Head of caudate nucleus (tissue), 42 donors: ENCODE data around the gene TMIE.

Experiments used
- DNase-seq, 42 donors: peaks; one replicate each; pipeline versions ENCODE4 v3.0.0 to v3.0.0-alpha.2; 2020 to 2021; ENCODE audit warnings: mixed read lengths in 7 of 42
- intact Hi-C: fragments of 100-400 bp; cut with DNase I; formaldehyde crosslinking; loops from one replicate; pipeline ENCODE4 v1.15.0; 2022

TMIE gene

DNA sequence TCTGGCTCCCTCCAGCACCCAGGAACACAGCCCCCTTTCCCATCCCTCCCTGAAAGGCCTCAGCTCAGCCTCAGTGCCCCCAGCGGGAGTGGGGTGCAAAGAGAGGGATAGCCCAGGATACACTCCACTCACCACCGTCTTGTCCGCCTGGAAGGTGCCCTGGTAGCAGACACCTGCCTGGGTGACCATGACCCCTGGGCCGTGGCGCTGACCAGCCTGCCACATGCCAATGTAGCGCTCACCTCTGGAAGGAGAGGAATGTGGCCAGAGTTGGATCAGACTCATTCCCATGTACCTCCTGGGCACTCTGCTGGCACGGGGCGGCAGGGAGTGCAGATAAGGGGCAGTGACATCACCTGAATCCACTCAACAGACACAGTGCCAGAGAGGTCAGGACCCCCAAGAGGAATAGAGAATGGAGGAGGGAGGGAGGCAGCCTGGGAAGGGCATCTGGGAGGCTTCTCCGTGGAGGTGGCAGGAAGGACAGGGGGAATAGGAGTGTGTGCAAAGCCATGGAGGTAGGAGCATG is 20.8 kb upstream of the TMIE start:
- DNase-seq, result no peak
- intact Hi-C loops, result no loop called here

DNA sequence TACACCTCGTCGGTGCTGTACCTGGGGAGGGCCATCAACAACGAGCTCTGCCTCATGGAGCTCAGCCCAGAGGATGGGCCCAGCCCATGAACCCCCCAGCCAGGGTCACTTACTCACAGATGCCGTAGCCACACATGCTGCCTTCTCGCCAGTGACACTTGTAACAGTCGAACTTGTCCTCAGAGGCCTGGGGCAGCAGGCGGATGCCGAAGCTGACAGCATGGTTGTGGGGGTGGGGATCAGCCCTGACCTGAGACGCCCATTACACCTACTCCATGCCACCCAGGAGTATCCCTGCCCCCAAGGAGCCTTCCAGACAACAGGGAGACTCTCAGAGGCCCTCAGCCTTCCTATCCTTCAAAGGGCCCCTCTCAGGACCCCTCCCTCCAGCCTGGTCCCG is 19.8 kb upstream of the TMIE start:
- intact Hi-C loops, result no loop called here
- DNase-seq, result no peak

DNA sequence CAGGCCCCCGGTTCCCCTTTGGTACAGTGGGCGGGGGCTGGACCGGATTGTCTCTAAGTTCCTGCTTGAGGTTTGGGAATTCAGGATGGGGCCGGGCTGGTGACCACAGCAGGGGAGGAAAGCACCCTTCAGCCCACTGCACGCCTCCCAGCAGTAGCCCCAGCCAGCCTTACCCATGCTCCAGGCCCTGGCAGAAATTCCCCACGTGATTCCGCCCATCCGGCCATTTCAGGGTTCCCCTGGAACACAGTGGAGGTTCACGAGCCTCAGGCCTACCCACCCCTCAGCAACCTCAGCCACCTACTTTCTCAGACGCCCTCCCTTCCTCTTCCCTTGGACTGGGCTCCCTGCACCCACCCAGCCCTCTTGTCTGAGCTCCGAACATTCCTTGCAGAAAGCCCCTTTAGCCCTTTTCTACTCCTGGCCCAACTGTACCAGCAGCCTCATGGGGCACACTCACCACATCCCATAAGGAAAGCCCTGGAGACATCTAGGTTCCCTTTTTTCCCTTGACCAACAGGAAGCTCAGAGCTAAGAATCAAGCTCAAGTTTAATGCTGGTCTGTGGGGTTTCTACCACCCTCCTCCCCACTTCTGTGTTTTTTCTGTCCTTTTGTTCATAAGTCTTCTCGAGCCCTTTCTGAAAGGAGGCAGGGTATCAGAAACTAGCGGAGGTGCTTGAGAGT is 19.2 kb upstream of the TMIE start:
- DNase-seq, result no peak
- intact Hi-C loops, result no loop called here

DNA sequence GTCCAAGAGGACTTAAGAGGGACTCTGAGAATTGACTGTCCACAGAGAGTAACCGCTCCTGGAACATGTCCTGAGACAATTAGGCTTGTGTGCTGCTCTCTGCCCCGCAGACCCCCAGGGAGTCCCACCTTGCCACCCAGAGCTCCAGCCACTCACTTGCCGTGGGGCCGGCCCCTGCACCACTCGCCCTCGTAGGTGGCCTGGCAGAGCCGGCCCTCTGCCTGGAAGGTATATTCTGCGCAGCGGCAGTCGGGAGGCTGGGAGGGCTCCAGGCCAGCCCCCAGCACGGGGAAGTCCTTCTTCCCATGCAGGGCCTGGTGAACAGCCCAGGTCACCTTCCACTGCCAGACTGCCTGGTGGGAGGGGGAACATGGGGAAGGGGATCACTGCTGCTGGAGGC is 18.2 kb upstream of the TMIE start:
- intact Hi-C loops, result no loop called here
- no peak for DNase-seq

DNA sequence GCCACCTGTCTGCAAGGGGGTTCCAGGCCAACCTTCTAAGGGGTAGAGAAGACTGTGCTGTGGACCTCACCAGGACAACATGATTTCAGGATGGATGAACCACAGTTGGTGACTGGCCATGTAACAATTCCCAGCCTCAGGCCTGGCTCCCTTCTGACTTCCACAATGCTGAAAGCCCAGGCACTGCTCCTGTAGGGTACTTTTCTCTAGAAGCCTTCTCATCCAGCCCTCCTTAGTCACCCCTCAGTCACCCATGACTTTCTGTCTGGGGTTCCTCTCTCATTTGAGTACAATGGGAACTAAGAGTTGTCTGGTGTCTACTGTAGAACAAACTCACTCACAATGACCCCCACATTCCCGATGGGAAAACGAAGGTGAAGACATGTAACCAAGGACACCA is 16.3 kb upstream of the TMIE start:
- DNase-seq, result no peak
- intact Hi-C loops, result no loop called here

DNA sequence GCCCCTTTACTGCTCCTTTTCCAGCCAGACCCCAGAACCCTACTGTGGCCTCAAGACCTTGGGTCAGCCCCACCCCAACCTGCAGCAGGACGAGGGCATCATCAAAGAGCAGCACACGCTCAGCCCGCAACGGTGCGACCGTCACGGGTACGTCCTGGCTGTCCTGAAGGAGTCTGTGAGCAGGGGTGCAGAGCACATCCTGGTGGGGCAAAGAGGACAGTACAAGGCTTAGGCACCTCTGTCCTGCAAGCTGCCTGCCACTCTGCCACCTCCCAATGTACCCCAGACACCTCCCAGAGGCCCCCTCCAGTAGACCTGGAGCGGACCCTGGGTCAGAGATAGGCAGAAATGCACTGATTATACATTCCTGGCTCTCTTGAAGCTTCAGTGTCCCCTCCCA is 15.7 kb upstream of the TMIE start:
- intact Hi-C loops, result no loop called here
- DNase-seq, result no peak

DNA sequence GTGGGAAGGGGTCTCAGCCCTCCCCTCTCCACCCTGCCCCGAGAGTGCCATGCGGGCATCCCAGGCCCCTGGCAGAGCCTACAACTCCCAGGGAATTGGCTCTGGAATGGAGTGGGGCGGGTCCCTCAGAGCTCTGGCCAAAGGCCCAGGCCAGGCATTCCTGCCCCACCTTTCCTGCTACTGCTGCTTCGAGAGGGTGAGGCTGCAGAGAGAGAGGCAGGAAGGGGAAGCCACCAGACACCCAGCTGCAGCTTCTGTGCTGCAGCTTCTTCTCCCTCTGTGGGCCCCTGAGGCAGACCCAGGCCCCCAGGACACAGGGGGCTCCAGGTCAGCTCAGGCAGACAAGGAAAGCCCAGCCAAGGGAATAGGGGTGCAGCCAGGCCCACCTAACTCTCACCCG is 10.4 kb upstream of the TMIE start:
- intact Hi-C loops, result no loop called here
- DNase-seq, result no peak

DNA sequence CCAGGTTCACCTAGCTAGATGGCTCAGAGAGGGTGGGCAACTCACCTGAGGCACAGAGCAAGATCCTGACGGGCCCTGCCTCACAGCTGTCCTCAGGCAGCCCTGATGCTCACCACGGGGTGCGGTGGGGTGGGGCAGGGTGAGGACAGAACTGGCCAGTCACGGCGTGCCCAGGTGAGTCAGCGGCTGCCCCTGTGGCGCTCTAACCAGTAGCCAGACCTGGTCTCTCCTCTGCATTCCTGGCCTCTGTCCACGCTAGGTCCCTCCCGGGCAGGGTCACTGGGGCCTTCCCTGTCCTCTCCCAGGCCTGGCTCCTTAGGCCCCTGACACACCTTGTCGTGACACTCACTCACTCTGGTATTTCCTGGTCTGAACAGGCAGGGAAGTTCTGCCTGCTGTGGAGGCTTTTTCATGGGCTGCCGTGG is 8.6 kb upstream of the TMIE start:
- no peak for DNase-seq
- intact Hi-C loops, result no loop called here

DNA sequence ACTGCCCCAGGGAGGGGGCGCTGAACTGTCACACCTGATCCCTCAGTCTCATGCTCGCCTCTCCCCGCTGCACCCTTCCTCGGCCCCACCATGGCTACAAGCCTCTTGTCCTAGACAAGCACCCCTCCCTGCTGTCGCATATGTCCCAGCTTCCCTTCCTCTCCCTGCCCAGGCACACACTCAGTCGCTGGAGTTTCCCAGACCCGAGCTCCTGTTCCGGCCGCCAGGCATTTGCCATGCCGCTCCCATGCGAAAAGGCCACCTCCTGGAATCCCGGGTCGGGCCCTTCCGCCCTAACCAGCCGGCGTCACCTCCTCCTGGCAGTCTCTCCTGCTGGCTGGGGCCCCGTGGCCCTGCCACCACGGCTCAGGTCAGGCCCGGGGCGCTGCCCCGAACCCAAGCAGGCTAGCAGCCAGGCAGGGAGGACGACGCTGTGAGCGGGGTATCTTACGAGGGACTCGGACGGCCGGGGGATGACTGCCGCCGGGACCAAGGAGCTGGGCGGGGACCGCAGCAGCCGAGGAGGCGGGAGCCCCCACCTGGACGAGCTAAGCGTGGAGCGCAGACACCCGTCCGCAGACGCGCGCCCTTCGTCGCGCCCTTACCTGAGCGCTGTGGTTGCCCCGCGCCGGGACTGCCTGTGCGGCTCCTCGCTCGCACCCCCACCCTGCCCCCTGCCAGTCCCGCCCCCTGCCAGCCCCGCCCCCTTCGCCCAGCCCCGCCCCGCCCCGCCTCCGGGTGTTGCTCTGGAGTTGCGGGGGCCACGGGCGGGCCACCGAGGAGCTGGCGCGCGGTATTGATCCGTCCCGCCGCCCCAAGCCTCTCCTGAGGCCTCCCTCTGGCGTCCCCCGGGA is 7.9 kb upstream of the TMIE start, which contains the start of gene ALS2CL:
Gene ALS2CL (minus strand): TSS at position 642 of the 854 bp plus-strand sequence. CDS start 4,239 bp downstream, outside the sequence.
- peak in 31 of 42 donors; percentile 13 to 76 (median 43) for DNase-seq
- intact Hi-C loops, result no loop called here

DNA sequence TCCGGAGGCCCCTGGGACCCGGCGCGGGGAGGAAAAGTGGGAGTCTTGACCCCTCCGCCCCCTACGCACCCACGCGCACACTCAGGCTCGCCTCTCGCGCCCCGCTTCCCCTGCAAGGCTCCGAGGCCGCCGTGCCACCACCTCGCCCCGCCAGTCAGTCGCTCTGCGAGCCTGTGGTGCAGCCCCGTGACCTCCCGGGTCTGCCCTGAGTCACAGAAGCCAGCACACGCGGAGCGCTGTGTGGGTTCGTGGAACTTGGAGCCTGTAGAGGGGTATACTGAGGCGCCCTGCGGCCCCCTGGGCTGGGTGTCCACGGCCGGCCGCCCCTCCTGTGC is 7.3 kb upstream of the TMIE start:
- intact Hi-C loops, result no loop called here
- DNase-seq, result peak in 2 of 42 donors; percentile 6 to 11

DNA sequence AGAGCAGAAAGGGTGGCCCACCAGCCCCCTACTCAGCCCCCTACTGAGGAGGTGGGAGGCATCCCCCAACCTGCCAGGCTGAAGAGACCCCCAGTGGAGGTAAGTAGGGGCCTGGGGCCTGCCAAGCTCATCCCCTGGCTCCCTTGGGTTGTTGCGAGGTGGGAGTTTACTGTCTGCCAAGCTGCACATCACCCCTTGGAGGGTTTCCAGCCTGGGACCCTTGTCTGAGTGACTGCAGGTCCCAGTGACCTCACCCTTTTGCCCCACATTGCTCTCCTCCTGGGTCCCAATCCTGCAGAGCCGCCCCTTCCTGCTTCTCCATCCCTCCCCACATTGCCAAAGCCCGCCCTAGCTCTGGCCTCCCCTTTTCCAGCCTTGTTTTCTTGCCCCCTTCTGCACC is 6.7 kb upstream of the TMIE start:
- intact Hi-C loops, result no loop called here
- DNase-seq, result no peak

DNA sequence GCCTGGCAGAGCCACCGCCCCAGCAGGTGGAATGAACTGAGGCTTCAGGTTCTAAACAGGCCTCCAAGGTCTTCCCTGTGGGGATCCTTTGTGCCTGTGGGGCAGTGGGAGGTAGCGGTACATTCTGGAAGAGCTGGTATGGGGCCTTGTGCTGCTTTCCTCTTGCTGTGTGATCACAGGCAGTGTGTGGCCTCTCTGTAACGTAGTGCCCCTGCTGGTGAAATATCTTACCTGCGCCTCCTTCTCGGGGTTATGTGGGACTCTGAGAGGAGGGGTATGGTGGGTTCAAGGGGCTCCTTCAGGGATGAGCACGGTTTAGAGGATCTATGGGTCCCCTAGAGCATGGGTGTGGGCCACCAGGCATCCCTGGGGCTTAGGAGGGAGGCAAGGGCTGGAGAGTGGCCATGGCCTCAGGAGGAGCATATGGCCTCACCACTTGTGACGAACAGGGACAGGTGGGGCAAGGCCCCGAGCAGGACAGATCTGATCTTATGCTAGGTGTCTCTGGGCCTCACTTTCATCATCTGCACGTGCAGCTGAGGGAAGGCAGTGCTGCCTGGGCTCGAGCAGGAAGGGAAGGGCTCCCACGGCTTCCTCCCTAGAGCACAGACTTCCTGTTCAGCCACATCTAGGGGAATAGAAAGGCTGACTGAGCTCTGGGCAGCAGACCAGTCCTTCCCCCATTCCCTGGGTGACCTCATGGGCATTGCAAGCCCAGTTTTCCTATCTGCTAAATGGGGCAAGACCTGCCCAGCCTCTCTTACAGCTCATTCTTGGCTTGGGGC is 5.8 kb upstream of the TMIE start:
- peak in 26 of 42 donors; percentile 8 to 64 (median 34) for DNase-seq
- intact Hi-C loops, result no loop called here

DNA sequence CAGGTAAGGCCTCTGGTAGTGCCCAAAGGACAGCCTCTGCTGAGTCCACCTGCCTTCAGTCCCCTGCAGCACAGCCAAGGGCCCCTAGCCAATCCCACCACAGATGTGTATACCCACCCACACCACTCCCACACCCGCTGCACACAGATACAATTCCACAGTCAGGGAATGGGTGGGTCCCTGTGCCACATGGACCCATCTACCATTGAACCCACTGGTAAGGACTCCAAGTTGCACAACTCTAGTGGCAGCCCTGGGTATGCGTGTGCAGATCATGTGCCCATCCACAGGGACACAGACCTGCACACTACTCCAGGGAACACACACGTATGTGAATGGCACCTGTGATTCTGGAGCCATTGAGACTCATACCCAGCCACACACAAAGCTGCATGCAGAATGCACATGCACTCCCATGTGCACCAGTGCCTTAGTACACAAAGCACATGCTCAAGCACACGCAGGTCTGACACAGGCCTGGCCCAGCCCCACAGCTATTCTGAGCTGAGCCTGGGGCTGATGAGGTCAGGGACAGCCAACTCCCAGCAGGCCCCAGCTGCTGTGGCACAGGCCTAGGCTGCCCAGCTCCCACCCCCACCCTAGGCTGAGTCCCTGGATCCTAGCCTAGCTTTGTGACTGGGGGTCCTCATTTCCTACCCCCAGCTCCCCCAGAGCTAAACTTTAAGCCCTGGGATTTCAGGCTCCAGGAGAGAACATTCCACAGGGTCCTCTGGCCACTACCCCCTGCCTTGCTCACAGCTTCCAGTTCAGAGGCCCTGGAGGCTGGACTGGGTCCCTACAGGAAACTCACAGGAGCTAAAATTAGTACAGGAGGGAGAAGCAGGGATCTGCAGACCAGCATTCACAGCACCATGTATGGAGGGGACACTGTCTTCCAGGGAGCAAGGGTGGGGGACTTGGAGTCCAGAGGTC is 5.0 kb upstream of the TMIE start:
- intact Hi-C loops, result no loop called here
- no peak for DNase-seq

DNA sequence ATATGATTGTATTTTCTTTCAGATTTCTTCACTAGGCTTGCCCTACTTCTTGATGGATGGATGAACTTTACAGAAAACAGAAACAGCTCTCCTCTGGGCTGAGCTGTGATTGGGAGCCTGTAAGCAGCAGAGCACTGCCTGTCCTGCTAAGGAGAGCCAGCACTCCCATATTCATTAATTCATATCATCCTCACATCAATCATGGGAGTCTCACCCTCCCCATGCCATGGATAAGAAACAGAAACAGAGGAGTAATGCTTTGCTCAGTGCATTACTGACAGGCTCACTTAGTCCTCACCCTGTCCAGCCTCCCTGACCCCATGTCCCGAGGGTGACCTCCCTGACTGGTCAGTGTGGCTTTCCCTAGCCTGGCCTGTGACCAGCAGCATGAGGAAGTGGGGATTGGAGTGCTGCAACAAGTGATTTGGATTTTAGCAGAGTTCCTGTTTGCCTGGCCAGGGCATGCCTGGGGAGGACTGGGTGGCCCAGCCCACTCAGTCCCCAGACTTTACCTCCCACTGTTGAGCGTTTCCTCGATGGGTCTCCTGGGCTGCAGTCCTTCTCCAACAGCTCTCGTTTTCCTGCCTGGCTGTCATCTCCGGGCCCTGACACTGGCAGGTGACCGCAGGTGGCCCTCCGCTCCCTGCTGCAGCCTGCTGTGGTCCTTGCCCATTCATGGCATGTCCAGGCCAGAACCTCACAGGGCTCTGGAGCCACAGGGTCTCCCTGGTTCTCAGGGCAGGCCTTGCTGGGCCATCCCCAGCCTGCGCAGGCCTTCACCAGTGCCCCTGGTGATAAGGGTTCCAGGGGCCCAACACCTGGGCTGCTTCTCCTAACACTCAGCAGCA is 1.3 kb upstream of the TMIE start:
- peak in 29 of 42 donors; percentile 17 to 64 (median 36) for DNase-seq
- intact Hi-C loops, result loop anchor here (10.0 kb wide), 2 partner anchors 165 to 615 kb away; partner anchors contain the start of gene MYL3

DNA sequence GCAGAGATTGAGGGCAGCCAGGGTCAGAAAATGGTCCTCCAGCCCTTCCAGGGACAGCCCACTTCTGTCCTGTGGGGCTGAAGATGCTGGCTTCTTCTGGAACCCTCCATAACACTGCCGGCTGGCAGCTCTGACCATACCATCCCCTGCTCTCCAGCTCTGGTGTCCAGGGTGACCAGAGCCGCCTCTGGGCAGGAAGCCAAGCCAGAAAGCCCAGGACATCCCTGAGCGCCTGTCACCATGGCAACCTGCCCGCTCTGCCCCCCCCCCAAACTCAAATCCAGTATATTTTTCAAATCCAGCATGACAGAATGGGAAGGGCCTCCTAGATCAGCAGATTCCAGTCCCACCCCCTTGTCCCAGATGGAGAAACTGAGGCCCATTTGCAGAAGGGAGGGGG is 420 bp upstream of the TMIE start:
- intact Hi-C loops, result loop anchor here (10.0 kb wide), 2 partner anchors 164 to 614 kb away; partner anchors contain the start of gene MYL3

DNA sequence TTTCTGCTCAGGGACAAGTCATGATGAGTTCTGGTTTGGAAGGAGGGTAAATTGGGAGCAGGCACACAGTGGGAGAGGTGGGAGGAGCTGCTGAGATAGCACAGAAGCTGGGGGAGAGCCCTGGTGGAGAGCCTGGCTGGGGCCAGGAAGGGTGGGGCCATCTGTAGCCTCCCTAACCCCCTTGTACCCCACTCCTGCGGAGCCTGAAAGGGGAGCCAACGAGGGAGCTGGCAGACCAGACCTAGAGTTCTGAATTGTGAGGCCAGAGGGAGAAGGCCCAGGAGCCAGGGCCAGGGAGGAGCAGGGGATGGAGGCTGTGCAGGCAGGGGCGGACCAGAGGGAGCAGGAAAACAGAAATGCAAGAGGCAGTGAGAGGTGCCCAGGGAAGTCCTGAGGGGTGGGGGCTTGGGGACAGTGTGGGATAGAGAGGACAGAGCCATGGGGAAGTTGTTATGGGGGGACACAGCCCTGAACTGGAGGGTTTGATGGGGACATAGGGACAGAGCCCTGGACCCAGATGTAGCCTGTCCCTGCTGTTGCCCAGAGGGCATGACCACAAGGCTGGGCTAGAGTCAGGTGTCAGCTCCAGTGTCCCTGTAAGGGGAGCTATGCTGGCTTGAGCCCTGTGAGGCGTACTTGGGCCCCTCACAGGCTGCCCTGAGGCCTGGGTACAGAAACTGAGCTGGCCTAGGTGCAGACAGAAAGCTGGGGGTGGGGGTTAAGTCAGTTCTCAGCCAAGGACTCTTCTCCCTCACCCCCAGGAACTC is 1.2 kb downstream of the TMIE start:
- intact Hi-C loops, result loop anchor here (10.0 kb wide), 2 partner anchors 162 to 612 kb away; partner anchors contain the start of gene MYL3
- peak in 1 of 42 donors; percentile 34 for DNase-seq

More for the DNA sequence above, 420 bp upstream of the TMIE start:
- peak in 36 of 42 donors; percentile 5 to 69 (median 48) for DNase-seq
